Measurements from ENCODE around the gene SEZ6L. TPM values are rescaled to one million over a fixed set of nuclear protein-coding genes. Genes with fewer than 3 reads are reported as not detected.

SEZ6L gene
- total and polyA plus RNA-seq, 9 donors, result 0.10 to 0.32 (median 0.15) TPM; not detected in 3

DNA sequence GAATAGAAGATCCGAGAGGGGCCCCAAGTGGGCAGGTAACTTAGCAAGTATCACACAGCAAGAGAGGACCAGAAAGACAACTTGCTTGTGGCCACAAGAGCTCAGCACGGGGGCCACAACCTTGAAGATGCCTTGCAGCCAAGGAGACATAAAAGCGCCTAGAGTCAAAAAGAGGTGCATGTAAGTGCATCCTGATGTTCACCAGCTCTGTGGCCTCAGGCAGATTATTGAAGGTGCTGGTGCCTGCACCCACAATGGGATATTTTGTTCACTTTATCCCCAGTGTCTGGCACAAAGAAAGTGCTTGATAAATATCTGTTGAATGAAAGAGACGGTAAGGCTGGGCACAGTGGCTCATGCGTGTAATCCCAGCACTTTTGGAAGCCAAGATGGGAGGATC is 153.8 kb downstream of the SEZ6L start:
- no peak for TF ChIP-seq POLR2A (IDR thresholded peaks at IDR 0.05)
- TF ChIP-seq CTCF (IDR thresholded peaks at IDR 0.05), result no peak
- no peak for TF ChIP-seq EP300 (IDR thresholded peaks at IDR 0.05)
- no peak overlapping the region for H3K4me3 ChIP-seq
- H3K9me3 ChIP-seq, result no peaks in the 10 kb centered on the region
- no peaks in the 10 kb centered on the region for H3K27me3 ChIP-seq
- H3K27ac ChIP-seq, result no peak overlapping the region
- WGBS, 3 donors, result 72 to 84% (median 81%) methylated on average over 5 of the region's 5 CpGs
- no peak for DNase-seq
- no peaks in the 10 kb centered on the region for H3K4me1 ChIP-seq (ENCODE audit: insufficient read depth)
- intact Hi-C loops (cut with DNase I), result no loop called here
- H3K36me3 ChIP-seq, result no peaks in the 10 kb centered on the region

DNA sequence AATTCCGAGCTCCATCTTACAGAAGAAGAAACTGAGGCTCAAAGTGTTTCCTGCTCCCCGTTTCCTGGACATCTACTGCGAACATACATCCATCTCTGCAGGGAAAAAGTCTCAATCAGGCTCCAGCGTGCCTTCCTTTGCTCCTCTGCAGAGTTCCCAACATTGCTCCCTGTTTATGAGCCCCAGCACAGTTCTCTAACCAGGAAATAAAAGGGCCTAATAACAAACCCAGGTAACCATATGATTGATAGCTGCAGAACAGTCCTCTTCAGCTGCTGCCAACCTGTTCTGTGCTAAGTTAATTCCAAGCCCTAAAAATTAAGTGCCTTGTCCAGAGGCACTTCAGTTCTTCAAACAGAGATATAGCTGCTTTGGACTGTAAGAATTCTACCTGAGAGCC is 154.9 kb downstream of the SEZ6L start:
- no peak for DNase-seq
- WGBS, 3 donors, result 68 to 79% (median 70%) methylated on average over 4 of the region's 4 CpGs

DNA sequence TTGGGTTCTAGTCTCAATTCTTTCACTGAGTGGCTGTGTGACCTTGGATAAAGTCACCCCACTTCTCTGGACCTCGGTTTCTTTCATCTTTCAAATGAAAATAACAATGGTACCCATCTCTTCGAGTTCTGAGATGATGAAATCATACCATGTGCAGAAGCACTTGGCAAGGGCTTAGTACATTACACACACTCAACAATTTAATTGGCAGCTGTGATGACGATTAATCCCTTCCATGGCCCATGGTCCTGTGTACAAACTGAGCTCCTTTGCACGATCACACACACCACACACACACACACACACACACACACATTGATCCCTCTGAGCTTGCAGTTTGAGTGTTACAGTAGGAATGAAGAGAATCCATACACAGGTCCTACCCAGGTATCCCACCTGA is 156.4 kb downstream of the SEZ6L start:
- H3K4me3 ChIP-seq, result no peak overlapping the region
- no peaks in the 10 kb centered on the region for H3K27me3 ChIP-seq
- 72 to 83% (median 74%) methylated on average over 4 of the region's 4 CpGs for WGBS, 3 donors
- H3K4me1 ChIP-seq (ENCODE audit: insufficient read depth), result no peaks in the 10 kb centered on the region
- TF ChIP-seq CTCF (IDR thresholded peaks at IDR 0.05) (no peak), POLR2A (IDR thresholded peaks at IDR 0.05) (no peak), EP300 (IDR thresholded peaks at IDR 0.05) (no peak)
- H3K36me3 ChIP-seq, result no peaks in the 10 kb centered on the region
- no peaks in the 10 kb centered on the region for H3K9me3 ChIP-seq
- no peak overlapping the region for H3K27ac ChIP-seq
- intact Hi-C loops (cut with DNase I), result no loop called here
- DNase-seq, result no peak

More for the DNA sequence above, 154.9 kb downstream of the SEZ6L start:
- Histone ChIP-seq H3K27ac (no peak overlapping the region), H3K27me3 (no peaks in the 10 kb centered on the region), H3K4me1 (ENCODE audit: insufficient read depth) (no peaks in the 10 kb centered on the region), H3K36me3 (no peaks in the 10 kb centered on the region), H3K4me3 (no peak overlapping the region), H3K9me3 (no peaks in the 10 kb centered on the region)
- TF ChIP-seq POLR2A (IDR thresholded peaks at IDR 0.05) (no peak), EP300 (IDR thresholded peaks at IDR 0.05) (no peak), CTCF (IDR thresholded peaks at IDR 0.05) (no peak)
- intact Hi-C loops (cut with DNase I), result no loop called here

GRCh38 chr22:26326803-26327202 is 157.5 kb downstream of the SEZ6L start:
- no peaks in the 10 kb centered on the region for H3K4me1 ChIP-seq (ENCODE audit: insufficient read depth)
- no peak overlapping the region for H3K4me3 ChIP-seq
- no peak overlapping the region for H3K27ac ChIP-seq
- 32 to 62% (median 34%) methylated on average over 19 to 20 of the region's 20 CpGs for WGBS, 3 donors
- no peaks in the 10 kb centered on the region for H3K9me3 ChIP-seq
- no peaks in the 10 kb centered on the region for H3K36me3 ChIP-seq
- intact Hi-C loops (cut with DNase I), result no loop called here
- no peaks in the 10 kb centered on the region for H3K27me3 ChIP-seq
- no peak for DNase-seq
- no peak for TF ChIP-seq CTCF (IDR thresholded peaks at IDR 0.05)
- no peak for TF ChIP-seq POLR2A (IDR thresholded peaks at IDR 0.05)
- no peak for TF ChIP-seq EP300 (IDR thresholded peaks at IDR 0.05)

GRCh38 chr22:26327306-26327705 is 158.0 kb downstream of the SEZ6L start:
- no peaks in the 10 kb centered on the region for H3K27me3 ChIP-seq
- intact Hi-C loops (cut with DNase I), result no loop called here
- DNase-seq, result no peak
- H3K27ac ChIP-seq, result no peak overlapping the region
- no peaks in the 10 kb centered on the region for H3K4me1 ChIP-seq (ENCODE audit: insufficient read depth)
- no peaks in the 10 kb centered on the region for H3K36me3 ChIP-seq
- TF ChIP-seq EP300 (IDR thresholded peaks at IDR 0.05) (no peak), CTCF (IDR thresholded peaks at IDR 0.05) (no peak), POLR2A (IDR thresholded peaks at IDR 0.05) (no peak)
- WGBS, 3 donors, result 83 to 91% (median 88%) methylated on average over 6 of the region's 6 CpGs
- H3K9me3 ChIP-seq, result no peaks in the 10 kb centered on the region
- H3K4me3 ChIP-seq, result no peak overlapping the region

Measured in ovary (tissue), 9 donors.